SK-N-MC (cell line): Measurements from ENCODE around the gene CHRM5.
"Not testable (repeated sequence)": the region's sequence is repeated elsewhere in the genome, so short reads cannot be mapped to it uniquely, and the experiment has no call there.

Experiments
- DNase-seq: peaks from one replicate; pipeline ENCODE4 v3.0.0-alpha.2; 2011; ENCODE audit warnings: low read depth, low spot score
- H3K27ac ChIP-seq: fragments of 200-600 bp; sonication (generic); 2 replicates; pipeline ENCODE4 v1.5.1; 2016; ENCODE audit warnings: mixed run types
- H3K36me3 ChIP-seq: fragments of 200-600 bp; sonication (generic); 2 replicates; pipeline ENCODE4 v1.6.1; 2017; ENCODE audit warnings: antibody characterized with exemption, low read length, mixed read lengths; ENCODE audit not compliant: insufficient read depth
- H3K4me3 ChIP-seq: fragments of 200-600 bp; sonication (generic); 2 replicates; pipeline ENCODE4 v1.5.1; 2016
- H3K9ac ChIP-seq: fragments of 200-600 bp; sonication (generic); 2 replicates; pipeline ENCODE4 v1.8.0; 2017; ENCODE audit warnings: mixed run types, mixed read lengths; ENCODE audit not compliant: insufficient read length
- H3K9me3 ChIP-seq: fragments of 200-600 bp; sonication (generic); 2 replicates; pipeline ENCODE4 v1.6.1; 2017; ENCODE audit warnings: low read depth, mild to moderate bottlenecking, antibody characterized with exemption, low read length, moderate library complexity, mixed read lengths
- EZH2 ChIP-seq: fragments of 200-600 bp; sonication (generic); IDR thresholded peaks from one replicate; pipeline ENCODE4 v1.6.1; 2017; ENCODE audit warnings: antibody characterized with exemption
- FOXP2 ChIP-seq: optimal IDR thresholded peaks from 2 replicates; pipeline ENCODE3; 2011; ENCODE audit warnings: mild to moderate bottlenecking, moderate library complexity; ENCODE audit not compliant: insufficient read depth; ENCODE audit errors: extremely low read length, control extremely low read depth
- POLR2AphosphoS5 ChIP-seq: IDR thresholded peaks from 2 replicates; pipeline ENCODE4 v1.6.1; 2012; ENCODE audit warnings: mild to moderate bottlenecking, low read depth, low read length, borderline replicate concordance

The CHRM5 gene

DNA sequence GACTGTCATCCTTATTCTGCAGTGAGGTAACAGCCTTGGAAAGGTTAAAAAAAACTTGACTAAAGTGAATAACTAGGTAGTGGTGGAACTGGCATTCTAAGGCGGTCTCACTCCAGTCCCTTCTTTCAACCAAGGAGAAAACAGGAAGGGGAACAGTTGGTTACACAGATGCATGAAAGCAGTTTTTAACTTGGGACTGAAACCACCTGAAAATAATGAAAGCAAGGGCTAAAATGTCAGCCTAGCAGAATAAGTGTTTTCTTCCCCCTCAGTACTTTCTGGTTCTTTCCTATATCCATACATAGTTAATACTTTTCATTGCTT, 71.5 kb downstream of the CHRM5 start:
- Histone ChIP-seq H3K27ac (no peak overlapping the region), H3K36me3 (no peaks in the 10 kb centered on the region), H3K4me3 (peak overlapping the region; percentile 100), H3K9ac (no peak overlapping the region), H3K9me3 (no peaks in the 10 kb centered on the region)
- TF ChIP-seq POLR2AphosphoS5 (no peak), EZH2 (no peak), FOXP2 (no peak)
- no peak for DNase-seq

- H3K4me3 ChIP-seq = no peak overlapping the region
- no peaks in the 10 kb centered on the region for H3K36me3 ChIP-seq
- H3K27ac ChIP-seq = no peak overlapping the region
- DNase-seq = no peak
- H3K9me3 ChIP-seq = no peaks in the 10 kb centered on the region
- no peak overlapping the region for H3K9ac ChIP-seq
- no peak for TF ChIP-seq FOXP2
- no peak for TF ChIP-seq POLR2AphosphoS5
- no peak for TF ChIP-seq EZH2
Observed at GRCh38 chr15:34043391-34043790, 75.1 kb downstream of the CHRM5 start.

DNA sequence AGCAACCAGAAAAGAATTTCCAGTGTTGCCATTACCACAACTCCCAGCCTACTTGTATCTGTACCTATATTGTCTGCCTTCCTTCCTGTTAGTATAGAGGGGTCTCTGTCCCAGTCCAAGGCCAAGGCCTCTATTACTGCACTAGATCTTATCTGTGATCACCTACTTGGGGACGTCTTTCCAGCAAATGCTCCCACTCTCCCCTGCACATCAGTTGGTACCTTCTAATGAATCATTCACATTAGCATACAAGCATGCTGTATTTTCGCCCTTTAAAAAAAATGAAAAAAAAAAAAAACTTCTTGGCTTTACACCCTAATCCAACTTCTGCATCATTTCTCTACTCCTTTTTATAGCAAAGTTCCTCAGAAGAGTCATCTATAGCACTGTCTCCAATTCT, 75.5 kb downstream of the CHRM5 start:
- DNase-seq = no peak
- no peak overlapping the region for H3K9ac ChIP-seq
- no peaks in the 10 kb centered on the region for H3K36me3 ChIP-seq
- TF ChIP-seq POLR2AphosphoS5 = no peak
- no peak for TF ChIP-seq EZH2
- no peak for TF ChIP-seq FOXP2
- H3K4me3 ChIP-seq = no peak overlapping the region
- no peak overlapping the region for H3K27ac ChIP-seq
- H3K9me3 ChIP-seq = no peaks in the 10 kb centered on the region

- no peak for TF ChIP-seq FOXP2
- no peak for TF ChIP-seq EZH2
- no peak for TF ChIP-seq POLR2AphosphoS5
- H3K9ac ChIP-seq = no peak overlapping the region
- no peak overlapping the region for H3K4me3 ChIP-seq
- H3K9me3 ChIP-seq = no peaks in the 10 kb centered on the region
- H3K36me3 ChIP-seq = no peaks in the 10 kb centered on the region
- H3K27ac ChIP-seq = no peak overlapping the region
- DNase-seq = no peak
Observed at GRCh38 chr15:34046471-34047145, 78.3 kb downstream of the CHRM5 start.

GRCh38 chr15:34047893-34048775, 79.8 kb downstream of the CHRM5 start:
- no peak overlapping the region for H3K27ac ChIP-seq
- H3K9me3 ChIP-seq = no peaks in the 10 kb centered on the region
- H3K4me3 ChIP-seq = no peak overlapping the region
- no peak overlapping the region for H3K9ac ChIP-seq
- no peak for TF ChIP-seq FOXP2
- TF ChIP-seq POLR2AphosphoS5 = no peak
- TF ChIP-seq EZH2 = no peak
- no peaks in the 10 kb centered on the region for H3K36me3 ChIP-seq
- no peak for DNase-seq

GRCh38 chr15:34049112-34049511, 80.8 kb downstream of the CHRM5 start:
- no peak overlapping the region for H3K4me3 ChIP-seq
- H3K36me3 ChIP-seq = no peaks in the 10 kb centered on the region
- H3K27ac ChIP-seq = no peak overlapping the region
- TF ChIP-seq FOXP2 (no peak), POLR2AphosphoS5 (no peak), EZH2 (no peak)
- no peaks in the 10 kb centered on the region for H3K9me3 ChIP-seq
- H3K9ac ChIP-seq = no peak overlapping the region
- DNase-seq = no peak

DNA sequence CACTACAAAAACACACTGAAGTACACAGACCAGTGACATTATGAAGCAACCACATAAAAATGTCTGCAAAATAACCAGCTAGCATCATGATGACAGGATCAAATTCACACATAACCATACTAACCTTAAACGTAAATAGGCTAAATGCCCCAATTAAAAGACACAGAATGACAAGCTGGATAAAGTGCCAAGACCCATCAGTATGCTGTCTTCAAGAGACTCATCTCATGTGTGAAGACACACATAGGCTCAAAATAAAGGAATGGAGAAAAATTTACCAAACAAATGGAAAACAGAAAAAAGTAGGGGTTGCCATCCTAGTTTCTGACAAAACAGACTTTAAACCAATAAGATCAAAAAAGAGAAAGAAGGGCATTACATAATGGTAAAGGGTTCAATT, 82.1 kb downstream of the CHRM5 start:
- not testable (repeated sequence) for H3K4me3 ChIP-seq

DNA sequence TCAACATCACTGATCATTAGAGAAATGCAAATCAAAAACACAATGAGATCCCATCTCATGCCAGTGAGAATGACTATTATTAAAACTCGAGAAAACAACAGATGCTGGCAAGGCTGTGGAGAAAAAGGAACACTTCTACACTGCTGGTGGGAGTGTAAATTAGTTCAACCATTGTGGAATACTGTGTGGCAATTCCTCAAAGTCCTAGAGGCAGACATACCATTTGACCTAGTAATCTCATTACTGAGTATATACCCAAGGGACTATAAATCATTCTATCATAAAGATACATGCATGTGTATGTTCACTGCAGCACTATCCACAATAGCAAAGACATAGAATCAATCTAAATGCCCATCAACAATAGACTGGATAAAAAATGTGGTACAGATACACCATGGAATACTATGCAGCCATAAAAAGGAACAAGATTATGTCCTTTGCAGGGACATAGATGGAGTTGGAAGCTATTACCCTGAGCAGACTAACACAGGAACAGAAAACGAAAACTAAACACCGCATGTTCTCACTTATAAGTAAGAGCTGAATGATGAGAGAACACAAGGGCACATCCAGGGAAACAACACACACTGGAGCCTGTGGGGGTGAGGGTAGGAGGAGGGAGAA, 85.9 kb downstream of the CHRM5 start:
- DNase-seq = no peak
- no peaks in the 10 kb centered on the region for H3K36me3 ChIP-seq
- H3K9ac ChIP-seq = no peak overlapping the region
- no peak overlapping the region for H3K27ac ChIP-seq
- no peak for TF ChIP-seq POLR2AphosphoS5
- no peak for TF ChIP-seq FOXP2
- no peak for TF ChIP-seq EZH2
- no peak overlapping the region for H3K4me3 ChIP-seq
- no peaks in the 10 kb centered on the region for H3K9me3 ChIP-seq

More for the DNA sequence above, 82.1 kb downstream of the CHRM5 start:
- not testable (repeated sequence) for H3K27ac ChIP-seq, H3K36me3 ChIP-seq, H3K9ac ChIP-seq, H3K9me3 ChIP-seq, DNase-seq
